Testis (tissue), 2 donors: Measurements from ENCODE around the gene IQCC.

Experiments used
- POLR2A ChIP-seq: fragments of 450-650 bp; IDR thresholded peaks from one replicate; pipeline ENCODE4 v1.6.1; 2017; ENCODE audit warnings: antibody characterized with exemption, mild to moderate bottlenecking, moderate library complexity
- TF ChIP-seq, protein P1 (sequence below), 3 experiments: fragments of 450-650 bp in 2 of 3; fragments of 200-600 bp in 1 of 3; sonication (generic) in 1 of 3; IDR thresholded peaks; one replicate each; pipeline ENCODE4 v1.5.1; 2016 to 2019; ENCODE audit warnings: antibody characterized with exemption in 3 of 3, mild to moderate bottlenecking in 2 of 3, moderate library complexity in 1 of 3

DNA sequence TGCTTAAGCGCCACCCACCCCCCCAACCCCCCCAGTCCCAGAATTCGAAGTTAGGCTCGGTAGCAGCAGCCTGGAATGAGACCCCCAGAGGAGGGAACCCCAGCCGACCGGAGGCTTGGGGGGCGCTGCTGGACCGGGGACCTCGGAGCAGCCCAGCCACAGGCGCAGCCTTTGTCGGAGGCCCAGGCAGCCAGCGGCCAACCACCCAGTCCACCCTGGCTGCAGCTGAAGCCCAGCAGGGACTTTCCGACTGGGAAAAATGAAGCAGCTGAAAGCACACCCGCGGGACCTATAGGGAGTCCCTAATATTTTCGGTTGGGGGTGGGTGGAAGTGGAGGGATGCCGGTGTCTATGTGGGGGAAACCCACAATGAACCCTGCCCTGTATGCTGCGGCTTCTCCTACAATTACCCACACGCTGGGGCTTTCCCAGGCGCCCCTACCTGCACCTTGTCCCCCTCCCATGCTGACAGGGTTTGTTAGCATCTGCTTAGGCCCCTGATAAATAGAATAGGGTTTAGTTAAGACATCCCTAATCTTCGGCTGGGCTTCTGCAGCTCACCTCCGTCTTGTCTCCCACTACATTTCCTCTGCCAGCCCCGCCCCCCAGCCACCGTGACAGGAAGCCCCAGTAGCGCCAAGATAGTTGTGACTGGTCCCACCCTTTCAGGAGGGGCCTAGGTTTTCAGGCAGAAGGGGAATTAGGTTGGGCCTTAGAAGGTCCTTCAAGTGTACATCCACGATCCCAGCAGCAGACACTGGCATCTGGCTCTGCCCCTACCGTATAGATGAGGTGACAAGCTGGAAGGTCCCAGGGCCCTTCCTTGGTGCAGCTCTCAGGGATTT is 4.2 kb upstream of the IQCC start:
- TF ChIP-seq POLR2A, result no peak
- TF ChIP-seq, protein P1, sequence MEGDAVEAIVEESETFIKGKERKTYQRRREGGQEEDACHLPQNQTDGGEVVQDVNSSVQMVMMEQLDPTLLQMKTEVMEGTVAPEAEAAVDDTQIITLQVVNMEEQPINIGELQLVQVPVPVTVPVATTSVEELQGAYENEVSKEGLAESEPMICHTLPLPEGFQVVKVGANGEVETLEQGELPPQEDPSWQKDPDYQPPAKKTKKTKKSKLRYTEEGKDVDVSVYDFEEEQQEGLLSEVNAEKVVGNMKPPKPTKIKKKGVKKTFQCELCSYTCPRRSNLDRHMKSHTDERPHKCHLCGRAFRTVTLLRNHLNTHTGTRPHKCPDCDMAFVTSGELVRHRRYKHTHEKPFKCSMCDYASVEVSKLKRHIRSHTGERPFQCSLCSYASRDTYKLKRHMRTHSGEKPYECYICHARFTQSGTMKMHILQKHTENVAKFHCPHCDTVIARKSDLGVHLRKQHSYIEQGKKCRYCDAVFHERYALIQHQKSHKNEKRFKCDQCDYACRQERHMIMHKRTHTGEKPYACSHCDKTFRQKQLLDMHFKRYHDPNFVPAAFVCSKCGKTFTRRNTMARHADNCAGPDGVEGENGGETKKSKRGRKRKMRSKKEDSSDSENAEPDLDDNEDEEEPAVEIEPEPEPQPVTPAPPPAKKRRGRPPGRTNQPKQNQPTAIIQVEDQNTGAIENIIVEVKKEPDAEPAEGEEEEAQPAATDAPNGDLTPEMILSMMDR (IDR thresholded peaks at IDR 0.05), result no peak
